ENCODE measurements around the gene YIPF4.
A peak's percentile ranks its signal among the peaks of the same experiment; 100 is the strongest.
"Not testable (repeated sequence)": the region's sequence is repeated elsewhere in the genome, so short reads cannot be mapped to it uniquely, and the experiment has no call there.

The YIPF4 gene

DNA sequence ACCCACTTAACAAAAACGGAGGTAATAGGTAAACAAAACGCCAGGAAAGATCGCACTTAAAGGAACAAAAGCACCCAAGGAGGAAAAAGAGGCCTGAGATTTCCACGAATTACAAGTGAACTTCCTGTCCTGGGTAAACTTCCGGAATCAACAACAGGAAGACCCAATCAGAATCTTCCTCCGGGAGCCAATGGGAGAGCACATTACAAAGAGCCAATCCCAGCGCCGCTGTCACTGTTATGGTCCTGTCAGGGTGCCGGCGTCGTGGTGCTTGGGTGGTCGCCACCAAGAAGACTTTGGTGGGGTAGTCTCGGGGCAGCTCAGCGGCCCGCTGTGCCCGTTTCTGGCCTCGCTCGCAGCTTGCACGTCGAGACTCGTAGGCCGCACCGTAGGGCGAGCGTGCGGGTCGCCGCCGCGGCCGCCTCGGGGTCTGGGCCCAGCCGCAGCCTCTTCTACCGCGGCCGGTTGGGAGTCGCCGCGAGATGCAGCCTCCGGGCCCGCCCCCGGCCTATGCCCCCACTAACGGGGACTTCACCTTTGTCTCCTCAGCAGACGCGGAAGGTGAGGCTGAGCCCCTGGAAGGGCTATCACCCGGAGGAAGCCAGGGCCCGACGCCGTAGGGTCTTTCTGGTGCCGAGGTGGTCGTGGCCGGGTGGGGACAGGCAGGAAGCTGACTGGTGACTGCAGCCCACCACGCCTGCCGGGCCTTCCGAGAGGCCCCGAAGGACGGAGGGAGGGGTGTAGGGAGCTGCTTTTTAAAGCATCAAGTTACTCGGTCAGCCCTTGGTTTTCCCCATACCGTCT lies at the start of gene YIPF4:
Gene YIPF4, plus strand, starts transcription at position 231 of the 804 bp plus-strand sequence. Its CDS starts 252 bp downstream, at position 483.
- DNase-seq (ENCODE audit: low read depth, low spot score): peak; percentile 96

DNA sequence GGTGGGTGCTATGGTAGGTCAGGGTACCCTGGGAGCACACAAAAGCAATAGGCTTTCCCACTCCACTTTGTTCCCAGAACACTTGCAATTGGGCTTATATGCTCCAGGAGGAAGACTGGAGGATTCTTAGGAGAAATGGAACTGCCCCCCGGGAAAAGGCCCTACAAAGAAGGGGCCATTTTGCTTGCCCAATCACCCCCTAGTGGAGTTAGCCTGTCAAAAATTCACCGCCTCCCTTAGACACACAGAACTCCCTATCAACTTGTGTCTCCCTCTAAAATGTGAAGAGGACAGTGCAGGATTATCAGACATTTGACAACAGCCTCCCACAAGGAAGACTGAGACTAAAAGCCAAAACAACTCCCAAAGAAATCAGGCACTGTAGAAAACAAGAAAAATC lies 49.5 kb upstream of the YIPF4 start:
- DNase-seq (ENCODE audit: low read depth, low spot score): no peak

DNA sequence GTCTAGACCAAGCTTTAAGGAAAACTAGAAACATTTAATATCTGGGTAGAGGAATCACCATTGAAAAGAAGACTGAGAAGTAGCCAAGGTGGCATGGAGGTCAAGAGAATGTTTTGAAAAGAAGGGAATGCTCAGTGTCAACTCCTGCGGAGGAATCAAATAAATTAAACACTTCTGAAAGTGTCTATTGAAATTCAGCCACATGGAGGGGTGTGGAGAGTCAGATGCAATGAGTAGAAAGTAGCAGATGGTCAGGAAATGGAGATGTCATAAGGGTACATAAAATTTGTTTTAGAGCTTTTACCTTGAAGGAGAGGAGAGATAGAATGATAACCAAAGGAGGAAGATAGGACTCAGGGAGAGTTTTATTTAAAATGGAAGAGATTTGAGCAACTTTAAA lies 48.1 kb upstream of the YIPF4 start:
- DNase-seq (ENCODE audit: low read depth, low spot score): no peak

DNA sequence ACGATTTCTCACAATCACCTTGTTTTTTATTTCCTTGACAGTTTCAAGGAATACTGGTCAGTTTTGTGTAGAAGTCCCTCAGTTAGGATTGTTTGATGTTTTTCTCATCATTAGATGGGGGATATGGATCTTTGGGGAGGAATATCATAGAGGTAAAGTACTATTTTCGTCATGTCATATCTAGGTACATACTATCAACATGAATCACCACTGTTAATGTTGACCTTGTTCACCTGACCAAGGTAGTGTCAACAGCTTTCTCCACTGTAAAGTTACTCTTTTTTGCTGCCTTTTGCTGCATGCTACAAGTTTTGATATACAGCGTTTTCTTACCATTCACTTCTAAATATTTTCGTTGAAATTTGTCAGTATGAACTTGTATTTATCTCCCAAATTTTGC lies 45.7 kb upstream of the YIPF4 start:
- DNase-seq (ENCODE audit: low read depth, low spot score): no peak

DNA sequence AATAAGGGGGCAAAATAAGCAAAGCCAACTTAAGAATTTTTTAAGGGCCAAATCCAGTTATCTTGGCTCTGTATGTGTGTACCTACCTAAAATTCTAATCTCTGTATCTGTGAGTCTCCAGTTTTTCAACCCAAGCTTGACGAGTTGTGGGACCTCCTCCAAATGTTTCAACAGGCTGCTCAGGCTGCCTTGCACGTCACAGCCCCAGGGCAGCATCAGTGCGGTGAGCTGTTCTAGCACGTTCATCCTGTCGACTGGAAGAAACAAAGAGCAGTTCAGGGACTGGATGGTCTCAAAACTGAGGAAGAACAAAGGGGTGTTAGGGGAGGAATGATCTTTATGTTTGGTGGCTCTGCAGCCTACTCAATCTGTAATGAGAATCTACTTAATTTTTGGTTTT lies 42.4 kb upstream of the YIPF4 start:
- peak; percentile 78 for DNase-seq (ENCODE audit: low read depth, low spot score)

DNA sequence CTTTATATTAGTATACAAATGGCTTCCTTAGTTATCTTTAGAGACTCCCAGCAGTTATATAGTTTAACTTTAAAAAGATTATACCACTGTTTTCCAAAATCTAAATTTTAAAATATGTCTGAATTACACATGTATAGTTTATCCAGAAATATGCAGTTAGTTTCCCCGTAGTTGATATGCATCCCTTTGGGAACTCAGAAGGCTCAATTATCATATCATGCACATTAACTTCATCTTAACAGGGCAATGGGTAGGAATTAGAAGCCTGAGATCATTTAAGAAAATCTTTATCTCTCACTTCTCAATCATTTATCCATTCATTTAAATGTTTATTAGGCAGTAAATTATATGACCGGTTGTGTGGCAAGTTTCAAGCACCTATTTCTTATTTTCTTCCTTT lies 40.2 kb upstream of the YIPF4 start:
- DNase-seq (ENCODE audit: low read depth, low spot score): no peak

DNA sequence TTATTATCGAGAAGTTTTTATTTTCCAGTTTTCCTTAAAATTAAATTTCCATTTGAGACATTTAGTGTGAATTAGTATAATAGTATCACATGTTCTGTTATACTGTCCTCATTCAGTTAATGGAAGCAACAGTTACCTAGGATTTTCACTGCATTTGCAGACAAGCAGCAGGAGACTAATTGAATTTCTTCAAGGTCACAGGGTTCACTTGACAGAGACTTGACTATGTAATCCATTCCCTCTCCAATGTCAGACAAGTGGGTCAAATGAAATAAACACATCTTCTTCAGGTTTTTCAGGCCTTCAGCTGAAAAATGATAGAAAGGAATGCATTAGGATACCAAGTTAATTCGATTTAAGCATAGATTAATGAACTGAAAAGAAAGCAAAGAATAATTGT lies 39.7 kb upstream of the YIPF4 start:
- no peak for DNase-seq (ENCODE audit: low read depth, low spot score)

DNA sequence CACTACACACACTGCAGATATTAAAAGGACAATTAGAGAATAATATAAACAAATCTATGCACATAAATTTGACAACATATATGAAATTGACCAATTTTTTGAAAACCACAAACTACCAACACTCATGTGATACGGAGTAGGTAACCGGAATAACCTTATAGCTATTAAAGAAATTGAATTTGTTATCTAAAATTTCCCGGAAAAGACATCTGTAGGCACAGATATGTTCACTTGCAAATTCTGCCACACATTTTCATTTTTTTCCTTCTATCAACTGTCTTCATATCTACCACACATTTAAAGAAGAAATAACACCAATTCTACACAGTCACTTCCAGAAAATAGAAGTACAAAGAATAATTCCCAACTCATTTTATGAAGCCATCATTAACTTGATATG lies 35.4 kb upstream of the YIPF4 start:
- no peak for DNase-seq (ENCODE audit: low read depth, low spot score)

DNA sequence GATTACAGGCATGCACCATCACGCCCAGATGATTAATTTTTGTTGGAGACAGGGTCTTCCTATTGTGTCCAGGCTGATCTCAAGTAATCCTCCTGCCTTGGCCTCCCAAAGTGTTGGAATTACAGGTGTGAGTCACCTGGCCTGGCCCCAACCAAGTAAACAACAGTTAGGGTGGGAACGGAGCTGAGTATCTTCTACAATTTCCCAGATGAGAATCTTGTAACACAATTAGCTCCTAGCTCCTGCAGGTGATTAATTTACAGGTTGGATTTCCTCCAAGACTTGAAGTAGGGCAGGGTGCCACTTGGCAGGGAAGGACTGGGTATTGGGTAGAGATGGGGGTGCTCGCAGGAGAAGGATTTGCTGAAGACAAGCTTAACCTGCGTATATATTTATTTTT lies 30.8 kb upstream of the YIPF4 start:
- DNase-seq (ENCODE audit: low read depth, low spot score): no peak

DNA sequence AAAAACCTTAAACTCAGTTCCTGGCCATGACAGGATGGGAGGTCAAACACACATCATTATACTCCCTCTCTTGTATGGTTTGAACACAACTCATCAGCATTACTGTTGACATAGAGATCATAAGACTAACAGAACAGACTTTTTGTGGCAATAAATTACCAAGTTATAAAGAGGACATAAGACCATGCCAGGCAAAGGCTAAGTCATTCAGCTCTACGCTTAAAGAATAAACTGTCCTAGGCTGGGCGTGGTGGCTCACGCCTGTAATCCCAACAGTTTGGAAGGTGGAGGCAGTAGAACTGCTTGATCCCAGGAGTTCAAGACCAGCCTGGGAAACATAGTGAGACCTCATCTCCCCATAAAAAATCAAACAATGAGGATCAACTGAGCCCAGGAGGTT lies 29.4 kb upstream of the YIPF4 start:
- DNase-seq (ENCODE audit: low read depth, low spot score): no peak

DNA sequence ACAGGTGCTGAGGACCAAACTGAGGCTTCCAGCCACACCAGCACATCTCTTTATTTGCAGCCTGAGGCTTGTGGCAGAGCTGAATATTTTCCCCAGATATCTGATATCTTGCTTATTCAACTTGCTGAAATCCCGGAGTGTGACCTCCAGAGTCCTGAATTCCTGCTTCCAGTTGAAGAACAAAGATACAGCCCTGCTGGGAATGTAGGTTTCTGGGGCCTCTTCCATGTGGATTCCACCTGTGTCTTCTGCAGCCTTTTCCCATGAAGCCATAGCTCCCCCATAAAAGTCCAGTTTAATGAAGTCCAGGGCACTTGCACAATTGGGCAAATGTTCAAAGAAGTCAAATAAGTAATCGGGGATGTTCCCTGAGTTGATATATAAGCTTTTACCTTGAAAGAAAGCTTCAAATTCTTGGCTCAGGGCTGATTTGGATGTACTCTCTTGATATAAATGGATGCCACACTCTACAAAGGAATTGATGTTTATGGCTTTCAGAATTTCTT lies 27.9 kb upstream of the YIPF4 start:
- DNase-seq (ENCODE audit: low read depth, low spot score): no peak

DNA sequence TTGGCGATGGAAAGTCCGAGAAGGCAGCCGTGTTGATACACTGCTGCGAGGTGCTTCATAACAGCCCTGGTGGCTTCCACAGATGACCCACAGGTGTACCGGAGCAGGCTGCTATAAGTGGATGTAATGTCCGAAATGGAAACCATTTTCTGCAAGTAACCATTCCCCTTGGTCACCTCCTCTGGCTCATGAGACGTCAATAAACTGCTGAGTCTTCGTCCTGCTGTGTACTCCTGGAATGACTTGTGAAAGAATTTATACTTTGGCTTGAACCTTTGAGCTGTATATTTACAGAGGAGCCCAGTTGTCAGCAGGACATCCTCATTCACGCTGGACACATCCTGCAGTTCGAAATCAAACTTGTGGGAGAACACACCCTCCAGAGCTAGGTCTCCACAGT lies 27.4 kb upstream of the YIPF4 start:
- DNase-seq (ENCODE audit: low read depth, low spot score): no peak

DNA sequence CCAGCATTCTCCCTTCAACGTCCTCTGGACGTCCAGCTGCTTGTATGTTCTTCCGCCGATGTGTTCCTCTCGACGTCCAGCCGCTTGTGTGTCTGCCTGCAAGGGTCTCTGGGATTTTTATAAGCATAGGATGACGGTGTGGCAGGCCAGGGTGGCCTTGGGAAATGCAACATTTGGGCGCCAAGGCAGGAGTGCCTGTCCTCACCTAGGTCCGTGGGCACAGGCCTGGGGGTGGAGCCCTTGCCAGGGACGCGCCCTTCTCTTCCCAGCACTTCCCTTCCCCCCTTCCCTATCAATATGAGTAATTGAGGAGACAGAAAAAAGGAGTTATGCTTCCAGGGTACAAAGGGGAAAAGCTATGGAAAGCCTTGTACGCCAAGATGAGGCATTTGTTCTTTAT lies 19.5 kb upstream of the YIPF4 start:
- no peak for DNase-seq (ENCODE audit: low read depth, low spot score)

DNA sequence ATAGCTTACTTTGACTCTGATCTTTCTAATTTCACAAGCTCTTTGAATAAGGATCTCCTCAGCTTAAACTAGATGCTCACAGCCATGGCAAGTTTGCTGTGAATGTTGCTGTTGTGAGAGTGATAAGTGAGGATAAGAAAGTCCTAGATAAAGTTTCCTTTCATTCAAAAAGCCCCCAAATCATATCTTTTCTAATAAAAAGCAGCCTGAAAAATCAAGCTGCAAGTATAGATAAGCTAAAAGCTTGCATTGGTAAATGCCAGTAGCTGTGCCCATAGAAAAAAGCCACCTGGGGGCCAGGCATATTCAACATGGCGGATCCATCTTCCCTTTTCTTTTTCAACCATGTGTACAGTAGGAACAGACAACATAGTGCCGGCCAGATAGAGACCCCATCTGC lies 17.3 kb upstream of the YIPF4 start:
- no peak for DNase-seq (ENCODE audit: low read depth, low spot score)

DNA sequence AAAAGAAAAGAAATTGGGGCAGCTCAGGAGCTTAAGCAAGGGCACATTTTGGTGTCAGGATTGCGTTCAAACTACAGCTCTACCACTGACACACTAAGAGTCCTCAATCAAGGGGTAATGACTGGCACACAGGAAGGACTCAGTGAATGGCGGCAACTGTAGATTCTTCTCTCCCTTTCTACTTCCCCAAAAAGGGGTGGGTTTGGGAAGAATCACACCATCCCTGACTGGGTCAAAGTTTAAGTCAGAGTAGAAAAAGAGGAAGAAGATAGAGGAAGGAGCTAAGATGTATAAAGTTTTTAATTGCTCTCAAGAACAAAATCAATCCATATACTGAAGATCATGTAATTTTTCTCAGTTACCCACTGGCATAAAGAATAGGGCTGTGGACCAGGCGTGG lies 15.6 kb upstream of the YIPF4 start:
- no peak for DNase-seq (ENCODE audit: low read depth, low spot score)

DNA sequence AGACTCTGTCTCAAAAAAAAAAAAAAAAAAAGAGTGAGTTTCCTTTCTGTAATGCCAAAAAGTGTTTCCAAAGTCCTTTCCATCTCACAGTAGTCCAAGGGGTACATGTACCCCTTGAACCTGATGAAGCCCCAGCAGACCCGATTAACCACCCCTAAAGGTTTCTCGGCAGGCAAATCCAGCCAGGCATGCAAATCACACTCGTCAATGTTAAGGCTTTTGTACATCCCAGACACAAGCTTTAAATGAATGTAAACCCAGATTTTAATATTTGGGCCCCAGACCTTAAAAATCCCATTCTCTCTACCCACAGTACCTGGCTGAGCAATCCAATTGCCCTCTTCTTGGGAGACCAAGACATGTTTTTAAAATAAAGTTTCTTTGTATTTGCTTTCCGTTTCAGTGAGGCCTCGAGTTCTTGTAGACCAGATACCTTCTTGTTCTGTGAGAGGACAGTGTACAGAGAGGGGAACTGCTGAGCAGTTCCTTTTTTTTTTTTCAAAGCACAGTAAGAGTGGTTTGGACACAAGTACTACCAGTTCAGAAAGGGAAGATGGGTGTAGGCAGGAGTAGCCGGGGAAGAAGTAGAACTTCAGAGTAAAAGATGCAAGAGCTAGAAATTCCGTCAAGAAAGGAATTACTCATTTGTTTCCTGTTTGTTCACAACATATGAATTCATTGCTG lies 13.1 kb upstream of the YIPF4 start, which contains the start of gene NLRC4:
Gene NLRC4, minus strand, starts transcription at position 465 of the 684 bp plus-strand sequence. CDS start 8,111 bp downstream, outside the sequence.
- DNase-seq (ENCODE audit: low read depth, low spot score): no peak

DNA sequence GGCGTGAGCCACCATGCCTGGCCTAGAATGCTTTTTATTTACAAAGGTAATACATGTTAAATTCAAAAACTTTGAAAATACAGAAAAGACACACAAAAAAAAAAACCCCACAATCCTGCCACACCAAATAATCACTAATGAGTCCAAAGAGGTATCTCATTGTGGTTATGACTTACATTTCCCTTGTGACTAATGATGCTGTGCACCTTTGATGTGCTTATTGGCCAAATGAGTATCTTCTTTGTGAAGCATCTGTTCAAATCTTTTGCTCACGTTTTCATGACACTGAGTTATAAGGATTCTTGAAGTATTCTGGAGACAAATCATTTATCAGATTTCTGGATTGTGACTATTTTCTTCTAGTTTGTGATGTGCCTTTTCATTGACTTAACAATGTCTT lies 6.6 kb upstream of the YIPF4 start:
- no peak for DNase-seq (ENCODE audit: low read depth, low spot score)

DNA sequence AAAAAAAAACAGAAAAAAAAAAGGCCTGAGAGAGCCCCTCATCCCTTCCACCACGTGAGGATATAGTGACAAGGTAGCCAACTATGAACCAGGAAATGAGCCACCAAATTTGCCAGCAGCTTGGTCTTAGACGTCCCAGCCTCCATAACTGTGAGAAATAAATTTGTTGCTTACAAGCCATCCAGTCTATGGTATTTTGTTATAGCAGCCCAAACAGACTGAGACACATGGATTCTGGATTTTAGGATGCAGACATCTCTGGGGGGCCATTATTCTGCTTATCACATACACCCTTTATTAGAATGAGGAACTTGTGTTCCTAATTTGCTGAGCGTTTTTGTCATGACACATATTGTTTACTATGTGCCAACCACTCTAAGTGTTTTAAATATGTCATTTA lies 5.4 kb upstream of the YIPF4 start:
- DNase-seq (ENCODE audit: low read depth, low spot score): no peak

DNA sequence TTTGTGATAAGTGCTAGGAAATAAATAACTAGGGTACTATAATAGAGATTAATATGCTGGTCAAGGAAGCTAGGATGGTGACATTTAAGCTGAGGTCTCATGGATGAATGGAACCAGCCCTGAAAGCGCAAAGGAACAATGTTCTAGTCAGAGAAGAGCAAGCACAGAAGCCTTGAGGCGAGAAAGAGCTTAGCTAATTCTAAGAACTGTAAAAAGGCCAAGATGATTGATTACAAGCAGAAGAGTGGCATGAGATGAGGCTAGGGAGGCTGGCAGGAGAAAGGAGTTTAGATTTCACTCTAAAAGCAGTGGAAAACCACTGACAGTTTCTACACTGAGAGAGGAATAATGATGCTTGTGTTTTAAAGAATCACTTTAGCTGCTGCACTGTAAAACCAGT lies 3.4 kb upstream of the YIPF4 start:
- DNase-seq (ENCODE audit: low read depth, low spot score): no peak

DNA sequence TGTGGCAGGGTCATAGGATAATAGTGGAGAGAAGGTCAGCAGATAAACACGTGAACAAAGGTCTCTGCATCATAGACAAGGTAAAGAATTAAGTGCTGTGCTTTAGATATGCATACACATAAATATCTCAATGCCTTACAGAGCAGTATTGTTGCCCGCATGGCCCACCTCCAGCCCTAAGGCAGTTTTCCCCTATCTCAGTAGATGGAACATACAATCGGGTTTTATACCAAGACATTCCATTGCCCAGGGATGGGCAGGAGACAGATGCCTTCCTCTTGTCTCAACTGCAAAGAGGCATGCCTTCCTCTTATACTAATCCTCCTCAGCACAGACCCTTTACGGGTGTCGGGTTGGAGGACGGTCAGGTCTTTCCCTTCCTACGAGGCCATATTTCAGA lies 1.9 kb upstream of the YIPF4 start:
- DNase-seq (ENCODE audit: low read depth, low spot score): not testable (repeated sequence)

DNA sequence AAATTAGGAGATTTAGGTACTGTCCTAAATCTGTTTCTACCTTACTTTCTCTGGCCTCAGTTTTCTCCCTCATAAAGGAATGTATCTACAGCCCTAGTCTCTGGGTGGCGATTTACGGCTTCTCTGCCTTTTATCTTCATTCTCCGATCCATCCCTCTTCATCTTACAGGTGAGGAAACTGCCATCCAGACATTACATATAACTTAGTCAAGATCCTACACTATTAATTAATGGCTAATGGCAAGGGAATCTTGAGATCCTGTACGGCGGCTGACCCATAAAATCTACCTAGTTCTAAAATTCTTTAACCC lies 386 bp upstream of the YIPF4 start:
- DNase-seq (ENCODE audit: low read depth, low spot score): no peak

DNA sequence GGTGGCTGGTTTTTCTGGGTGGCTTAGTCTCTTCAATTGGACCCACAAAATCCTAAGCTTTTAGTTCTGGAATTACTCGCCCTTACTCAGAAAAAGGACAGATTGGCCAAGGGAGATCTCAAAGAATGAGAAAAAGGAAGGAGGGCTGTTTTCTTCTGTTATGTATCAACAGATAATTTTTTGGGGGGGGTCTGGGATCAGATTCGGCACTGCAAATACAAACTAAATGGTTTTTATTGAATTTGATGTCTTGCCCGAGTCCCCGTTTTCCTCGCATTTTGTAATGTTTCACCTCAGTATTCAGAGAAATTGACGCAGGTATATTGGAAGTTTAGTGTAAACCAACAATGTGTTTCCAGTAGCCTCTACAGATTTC lies 762 bp downstream of the YIPF4 start:
- no peak for DNase-seq (ENCODE audit: low read depth, low spot score)

DNA sequence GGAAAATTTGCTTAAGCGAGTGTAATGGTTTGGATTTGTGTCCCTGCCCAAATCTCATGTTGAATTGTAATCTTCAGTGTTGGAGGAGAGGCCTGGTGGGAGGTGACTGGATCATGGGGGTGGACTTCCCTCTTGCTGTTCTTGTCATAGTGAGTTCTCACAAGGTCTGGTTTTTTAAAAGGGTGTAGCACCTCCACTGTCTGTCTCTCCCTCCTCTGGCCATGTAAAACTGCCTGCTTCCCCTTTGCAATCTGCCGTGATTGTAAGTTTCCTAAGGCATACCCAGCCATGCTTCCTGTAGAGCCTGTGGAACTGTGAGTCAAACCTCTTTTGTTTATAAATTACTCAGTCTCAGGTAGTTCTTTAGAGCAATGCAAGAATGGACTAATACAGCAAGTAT lies 6.6 kb downstream of the YIPF4 start:
- no peak for DNase-seq (ENCODE audit: low read depth, low spot score)

Data from ELF-1 (cell line).